HG02938 (cell line): ENCODE results near the gene PLEKHH2.

ENCODE experiments used
- ATAC-seq: cut with Tn5 transposase; IDR thresholded peaks from one replicate; pipeline ENCODE4 v1.9.1; 2021; ENCODE audit warnings: mild to moderate bottlenecking, moderate library complexity; ENCODE audit not compliant: unreplicated experiment

Gene PLEKHH2

GRCh38 chr2:43806719-43807031 lies 169.6 kb downstream of the PLEKHH2 start:
- ATAC-seq: no peak

- no peak for ATAC-seq
Measured at GRCh38 chr2:43810452-43810851, 173.4 kb downstream of the PLEKHH2 start.

- ATAC-seq: no peak
Measured at GRCh38 chr2:43810888-43811287, 173.8 kb downstream of the PLEKHH2 start.

- no peak for ATAC-seq
Measured at GRCh38 chr2:43812006-43812405, 174.9 kb downstream of the PLEKHH2 start.

- ATAC-seq: no peak
Measured at GRCh38 chr2:43812947-43813346, 175.9 kb downstream of the PLEKHH2 start.

GRCh38 chr2:43814711-43815110 lies 177.7 kb downstream of the PLEKHH2 start:
- no peak for ATAC-seq
